Osteoblast (primary cell): ENCODE measurements around the gene GNAI2. TPM values are rescaled to one million over a fixed set of nuclear protein-coding genes. Genes with fewer than 3 reads are reported as not detected.

Experiments
- DNase-seq: peaks from one replicate; pipeline ENCODE4 v3.0.0; 2011; ENCODE audit warnings: low spot score, mixed read lengths; ENCODE audit not compliant: insufficient read length; ENCODE audit errors: missing footprints
- H2AFZ ChIP-seq: 2 replicates; pipeline ENCODE4 v1.6.0; 2011; ENCODE audit warnings: mild to moderate bottlenecking, low read length
- H3K27ac ChIP-seq: 2 replicates; pipeline ENCODE4 v1.5.1; 2011; ENCODE audit warnings: mild to moderate bottlenecking, low read depth, low read length, moderate library complexity
- H3K27me3 ChIP-seq: 2 replicates; pipeline ENCODE4 v1.6.0; 2012; ENCODE audit warnings: mild to moderate bottlenecking, control low read depth, inconsistent platforms, low read length, moderate library complexity; ENCODE audit not compliant: insufficient read depth
- H3K36me3 ChIP-seq: 2 replicates; pipeline ENCODE4 v1.5.1; 2011; ENCODE audit warnings: mild to moderate bottlenecking, low read length, control low read depth, moderate library complexity; ENCODE audit not compliant: insufficient read depth
- H3K4me1 ChIP-seq: 2 replicates; pipeline ENCODE4 v1.5.1; 2011; ENCODE audit warnings: mild to moderate bottlenecking, low read length, control low read depth, moderate library complexity; ENCODE audit not compliant: insufficient read depth
- H3K4me2 ChIP-seq: 2 replicates; pipeline ENCODE4 v1.6.0; 2011; ENCODE audit warnings: mild to moderate bottlenecking, low read length; ENCODE audit not compliant: insufficient read depth
- H3K4me3 ChIP-seq: fragments of 200-600 bp; sonication (generic); 3 replicates; pipeline ENCODE4 v1.5.1; 2012; ENCODE audit warnings: mild to moderate bottlenecking, low read length, inconsistent platforms; ENCODE audit not compliant: insufficient read depth
- H3K79me2 ChIP-seq: 2 replicates; pipeline ENCODE4 v1.6.0; 2012; ENCODE audit warnings: mild to moderate bottlenecking, low read length, control low read depth, inconsistent platforms; ENCODE audit not compliant: insufficient read depth
- H3K9me3 ChIP-seq: 2 replicates; pipeline ENCODE4 v1.5.1; 2011; ENCODE audit warnings: low read depth, low read length, control low read depth
- H4K20me1 ChIP-seq: 2 replicates; pipeline ENCODE4 v1.6.0; 2012; ENCODE audit warnings: mild to moderate bottlenecking, low read length, control low read depth; ENCODE audit not compliant: insufficient read depth
- total RNA-seq: library from RNA; depleted of rRNA; stranded (reverse); fragments of >200 nt; gene quantifications from 2 replicates; pipeline ENCODE4 v1.2.3, GENCODE V29; 2012
- TF ChIP-seq, protein P1 (sequence below): IDR thresholded peaks from 2 replicates; pipeline ENCODE4 v1.5.1; 2011; ENCODE audit warnings: mild to moderate bottlenecking, low read depth, low read length, moderate library complexity; ENCODE audit errors: extremely low read depth

The GNAI2 gene
- total RNA-seq, 1 donor: 223 TPM

DNA sequence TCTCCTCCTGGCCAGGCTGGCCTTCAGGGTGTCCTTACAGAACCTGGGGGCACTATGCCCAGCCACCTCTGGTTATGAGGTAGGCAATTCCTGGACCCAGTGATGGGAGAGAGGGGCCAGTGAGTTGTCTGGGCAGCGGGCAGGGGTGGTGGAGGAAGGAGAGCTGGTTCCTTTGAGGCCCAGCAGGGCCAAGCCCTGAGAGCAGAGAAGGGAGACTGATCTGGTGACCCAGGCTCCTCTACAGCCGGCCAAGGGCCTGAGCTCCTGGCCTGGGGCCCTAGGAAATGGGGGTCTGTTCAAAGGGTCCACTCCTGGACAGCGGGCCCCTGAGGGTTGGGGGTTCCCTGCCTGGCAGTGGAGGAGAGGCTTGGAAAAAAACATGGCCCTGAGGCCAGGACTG, 23.0 kb upstream of the GNAI2 start:
- peaks cover 5% of the 10 kb centered on the region for H3K27me3 ChIP-seq
- DNase-seq: no peak
- H4K20me1 ChIP-seq: no peaks in the 10 kb centered on the region
- H3K4me1 ChIP-seq: peaks cover 10% of the 10 kb centered on the region
- no peaks in the 10 kb centered on the region for H3K9me3 ChIP-seq
- H3K4me3 ChIP-seq: no peak overlapping the region
- H3K79me2 ChIP-seq: no peaks in the 10 kb centered on the region
- TF ChIP-seq, protein P1, sequence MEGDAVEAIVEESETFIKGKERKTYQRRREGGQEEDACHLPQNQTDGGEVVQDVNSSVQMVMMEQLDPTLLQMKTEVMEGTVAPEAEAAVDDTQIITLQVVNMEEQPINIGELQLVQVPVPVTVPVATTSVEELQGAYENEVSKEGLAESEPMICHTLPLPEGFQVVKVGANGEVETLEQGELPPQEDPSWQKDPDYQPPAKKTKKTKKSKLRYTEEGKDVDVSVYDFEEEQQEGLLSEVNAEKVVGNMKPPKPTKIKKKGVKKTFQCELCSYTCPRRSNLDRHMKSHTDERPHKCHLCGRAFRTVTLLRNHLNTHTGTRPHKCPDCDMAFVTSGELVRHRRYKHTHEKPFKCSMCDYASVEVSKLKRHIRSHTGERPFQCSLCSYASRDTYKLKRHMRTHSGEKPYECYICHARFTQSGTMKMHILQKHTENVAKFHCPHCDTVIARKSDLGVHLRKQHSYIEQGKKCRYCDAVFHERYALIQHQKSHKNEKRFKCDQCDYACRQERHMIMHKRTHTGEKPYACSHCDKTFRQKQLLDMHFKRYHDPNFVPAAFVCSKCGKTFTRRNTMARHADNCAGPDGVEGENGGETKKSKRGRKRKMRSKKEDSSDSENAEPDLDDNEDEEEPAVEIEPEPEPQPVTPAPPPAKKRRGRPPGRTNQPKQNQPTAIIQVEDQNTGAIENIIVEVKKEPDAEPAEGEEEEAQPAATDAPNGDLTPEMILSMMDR: no peak
- H3K4me2 ChIP-seq: no peak overlapping the region
- no peak overlapping the region for H2AFZ ChIP-seq
- no peak overlapping the region for H3K27ac ChIP-seq
- no peaks in the 10 kb centered on the region for H3K36me3 ChIP-seq

DNA sequence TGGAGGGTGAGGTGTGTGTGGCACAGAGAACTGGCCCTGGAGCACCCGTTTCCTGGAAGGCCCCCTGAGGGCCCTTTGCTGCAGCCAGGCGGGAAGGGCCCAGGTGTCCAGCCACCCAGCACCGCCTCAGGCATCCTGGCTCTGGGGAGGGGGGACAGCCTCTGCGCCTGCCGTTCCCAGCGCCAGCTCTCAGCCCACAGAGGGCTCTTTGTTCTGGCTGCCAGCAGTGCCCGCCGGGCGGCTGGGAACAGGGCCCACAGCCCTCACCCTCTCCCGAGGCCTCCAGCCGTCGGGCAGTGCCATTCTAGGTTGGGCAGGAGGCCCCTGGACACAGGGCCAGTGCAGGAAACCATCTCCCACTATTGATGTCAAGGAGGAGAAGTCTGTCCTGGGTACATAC, 22.6 kb upstream of the GNAI2 start:
- Histone ChIP-seq H3K4me2 (no peak overlapping the region), H3K79me2 (no peaks in the 10 kb centered on the region), H3K4me1 (peaks cover 10% of the 10 kb centered on the region), H3K36me3 (no peaks in the 10 kb centered on the region), H3K27me3 (peaks cover 5% of the 10 kb centered on the region), H4K20me1 (no peaks in the 10 kb centered on the region), H3K9me3 (no peaks in the 10 kb centered on the region), H3K27ac (no peak overlapping the region), H2AFZ (no peak overlapping the region), H3K4me3 (no peak overlapping the region)
- no peak for DNase-seq
- TF ChIP-seq, protein P1: no peak

DNA sequence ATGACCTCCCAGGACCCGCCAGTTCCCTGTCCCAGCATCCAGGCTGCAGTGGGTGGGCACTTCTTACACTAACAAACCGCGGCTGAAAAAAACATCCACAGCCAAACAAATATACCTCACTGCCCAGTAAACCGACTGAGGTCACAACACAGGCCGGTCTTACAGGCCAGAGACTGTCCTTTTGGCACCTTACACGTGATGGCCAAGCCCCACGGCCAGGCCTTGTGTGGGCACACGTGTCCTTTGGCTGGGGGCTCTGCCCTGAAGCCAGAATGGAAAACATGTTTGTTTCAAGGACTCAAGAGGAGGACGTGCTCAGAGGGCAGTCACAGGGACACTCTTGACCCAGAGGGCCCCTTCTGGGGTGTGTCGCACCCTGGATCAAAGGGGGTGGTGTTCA, 21.2 kb upstream of the GNAI2 start:
- no peak for DNase-seq
- Histone ChIP-seq H3K27me3 (peaks cover 2% of the 10 kb centered on the region), H4K20me1 (no peaks in the 10 kb centered on the region), H3K4me1 (peaks cover 10% of the 10 kb centered on the region), H3K79me2 (no peaks in the 10 kb centered on the region), H3K4me2 (no peak overlapping the region), H3K36me3 (no peaks in the 10 kb centered on the region), H3K27ac (no peak overlapping the region), H3K9me3 (no peaks in the 10 kb centered on the region), H3K4me3 (no peak overlapping the region), H2AFZ (no peak overlapping the region)
- TF ChIP-seq, protein P1: no peak

DNA sequence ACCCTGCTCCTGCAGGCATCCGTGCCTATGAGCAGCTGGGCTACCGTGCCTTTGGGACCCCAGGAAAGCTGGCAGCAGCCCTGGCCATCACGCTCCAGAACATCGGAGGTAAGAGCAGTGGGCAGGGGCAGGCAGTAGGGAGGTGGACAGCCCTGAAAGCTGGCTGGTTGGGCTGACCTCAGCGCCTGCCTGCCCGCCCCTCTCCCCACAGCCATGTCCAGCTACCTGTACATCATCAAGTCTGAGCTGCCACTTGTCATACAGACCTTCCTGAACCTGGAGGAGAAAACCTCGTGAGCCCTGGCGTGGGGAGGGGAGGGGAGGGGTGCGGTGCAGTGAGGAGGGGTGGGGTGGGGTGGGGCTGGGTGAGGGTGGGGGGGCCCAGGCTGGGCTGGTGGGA, 20.5 kb upstream of the GNAI2 start:
- no peaks in the 10 kb centered on the region for H4K20me1 ChIP-seq
- H3K79me2 ChIP-seq: no peaks in the 10 kb centered on the region
- H3K36me3 ChIP-seq: no peaks in the 10 kb centered on the region
- no peak overlapping the region for H3K4me3 ChIP-seq
- H2AFZ ChIP-seq: no peak overlapping the region
- TF ChIP-seq, protein P1: no peak
- H3K4me1 ChIP-seq: peaks cover 10% of the 10 kb centered on the region
- peaks cover 2% of the 10 kb centered on the region for H3K27me3 ChIP-seq
- no peaks in the 10 kb centered on the region for H3K9me3 ChIP-seq
- H3K27ac ChIP-seq: no peak overlapping the region
- H3K4me2 ChIP-seq: no peak overlapping the region
- DNase-seq: peak; percentile 80
